IMR-90 (cell line): Measurements from ENCODE around the gene PTGDS. TPM values are rescaled to one million over a fixed set of nuclear protein-coding genes. Genes with fewer than 3 reads are reported as not detected.
A peak's percentile ranks its signal among the peaks of the same experiment; 100 is the strongest.

Experiments
- ATAC-seq: fragments of 200-7000 bp; cut with Tn5 transposase; 2 replicates; pipeline ENCODE4 v1.9.1; 2020; ENCODE audit warnings: low read depth, mild to moderate bottlenecking, moderate library complexity
- BruUV-seq: library from RNA; stranded (reverse); fragments of 400-500 nt; replicated peaks from 2 replicates; lab custom pipeline; 2021; lab: Mats Ljungman, UMichigan
- CTCF ChIA-PET: fragments of 300-600 bp; formaldehyde crosslinking; extraction: SDS; loops from one replicate; lab custom pipeline; 2021; ENCODE audit warnings: antibody characterized with exemption; lab: Yijun Ruan, JAX
- POLR2A ChIA-PET: fragments of 300-600 bp; sonication (Branson Sonifier 250); formaldehyde crosslinking; loops from one replicate; lab custom pipeline; 2022; ENCODE audit warnings: antibody characterized with exemption; ENCODE audit not compliant: unreplicated experiment; lab: Charles Lee
- DNase-seq: peaks from one replicate; pipeline ENCODE4 v3.0.0; 2013
- H2AFZ ChIP-seq: replicated peaks from 2 replicates; pipeline ENCODE3; 2013; ENCODE audit warnings: low read length, mild to moderate bottlenecking; ENCODE audit not compliant: poor library complexity
- H2AK5ac ChIP-seq: 2 replicates; pipeline ENCODE4 v1.6.1; 2013; ENCODE audit warnings: low read depth, low read length, inconsistent platforms
- H2AK9ac ChIP-seq: replicated peaks from 2 replicates; pipeline ENCODE3; 2013; ENCODE audit warnings: mild to moderate bottlenecking, low read depth, low read length, moderate library complexity; ENCODE audit not compliant: poor library complexity
- H2BK120ac ChIP-seq: 2 replicates; pipeline ENCODE4 v1.6.1; 2013; ENCODE audit warnings: low read depth, low read length, inconsistent platforms
- H2BK15ac ChIP-seq: 3 replicates; pipeline ENCODE4 v1.6.1; 2013; ENCODE audit warnings: low read depth, low read length, inconsistent platforms
- H2BK20ac ChIP-seq: 2 replicates; pipeline ENCODE4 v1.6.1; 2013; ENCODE audit warnings: low read depth, mild to moderate bottlenecking, inconsistent platforms, low read length, moderate library complexity
- H2BK5ac ChIP-seq: 2 replicates; pipeline ENCODE4 v1.6.1; 2013; ENCODE audit warnings: mild to moderate bottlenecking, low read depth, low read length, inconsistent platforms; ENCODE audit not compliant: poor library complexity, severe bottlenecking
- H3K14ac ChIP-seq: replicated peaks from 2 replicates; pipeline ENCODE4 v1.6.1; 2013; ENCODE audit warnings: low read depth, low read length, inconsistent platforms
- H3K18ac ChIP-seq: 2 replicates; pipeline ENCODE4 v1.6.1; 2013; ENCODE audit warnings: low read depth, low read length, control low read depth
- H3K23ac ChIP-seq: 2 replicates; pipeline ENCODE4 v1.6.1; 2013; ENCODE audit warnings: low read depth, low read length, inconsistent platforms
- H3K27ac ChIP-seq: 2 replicates; pipeline ENCODE4 v1.5.1; 2013; ENCODE audit warnings: mild to moderate bottlenecking, control low read depth, low read length; ENCODE audit not compliant: insufficient read depth
- H3K27me3 ChIP-seq: 2 replicates; pipeline ENCODE4 v1.6.1; 2013; ENCODE audit warnings: low read length; ENCODE audit not compliant: control insufficient read depth, insufficient read depth
- H3K36me3 ChIP-seq: 2 replicates; pipeline ENCODE4 v1.6.1; 2013; ENCODE audit warnings: low read length, mixed read lengths; ENCODE audit not compliant: control insufficient read depth, insufficient read depth
- H3K4ac ChIP-seq: 2 replicates; pipeline ENCODE4 v1.6.1; 2013; ENCODE audit warnings: low read depth, low read length, inconsistent platforms
- H3K4me1 ChIP-seq: 2 replicates; pipeline ENCODE4 v1.6.1; 2013; ENCODE audit warnings: low read length, mixed read lengths; ENCODE audit not compliant: control insufficient read depth, insufficient read depth
- H3K4me2 ChIP-seq: 2 replicates; pipeline ENCODE4 v1.6.1; 2013; ENCODE audit warnings: low read depth, mild to moderate bottlenecking, control low read depth, low read length, moderate library complexity
- H3K4me3 ChIP-seq: 2 replicates; pipeline ENCODE4 v1.5.1; 2013; ENCODE audit warnings: low read depth, mild to moderate bottlenecking, control low read depth, low read length, moderate library complexity; ENCODE audit not compliant: insufficient read depth
- H3K56ac ChIP-seq: 2 replicates; pipeline ENCODE4 v1.6.1; 2013; ENCODE audit warnings: low read length, inconsistent platforms; ENCODE audit not compliant: insufficient read depth; ENCODE audit errors: extremely low read depth
- H3K79me1 ChIP-seq, 2 experiments: 2 replicates each; pipeline ENCODE4 v1.6.1; 2013; ENCODE audit warnings: low read length in 2 of 2, inconsistent platforms in 1 of 2, low read depth in 1 of 2
- H3K9ac ChIP-seq: 2 replicates; pipeline ENCODE4 v1.6.1; 2013; ENCODE audit warnings: low read depth, low read length, control low read depth
- H3K9me1 ChIP-seq: 2 replicates; pipeline ENCODE4 v1.6.1; 2013; ENCODE audit warnings: low read length, inconsistent platforms; ENCODE audit not compliant: insufficient read depth
- H3K9me3 ChIP-seq: 2 replicates; pipeline ENCODE4 v1.6.1; 2013; ENCODE audit warnings: low read length; ENCODE audit not compliant: control insufficient read depth, insufficient read depth
- H4K20me1 ChIP-seq: 2 replicates; pipeline ENCODE4 v1.6.1; 2013; ENCODE audit warnings: low read length, inconsistent platforms; ENCODE audit not compliant: insufficient read depth
- H4K5ac ChIP-seq: 2 replicates; pipeline ENCODE4 v1.6.1; 2013; ENCODE audit warnings: mild to moderate bottlenecking, low read depth, low read length, control low read depth
- H4K8ac ChIP-seq, 2 experiments: 2 replicates each; pipeline ENCODE4 v1.6.1; 2013; ENCODE audit warnings: low read depth in 2 of 2, low read length in 2 of 2, control low read depth in 1 of 2, inconsistent platforms in 1 of 2
- H4K91ac ChIP-seq: 2 replicates; pipeline ENCODE4 v1.6.1; 2013; ENCODE audit warnings: low read depth, low read length, inconsistent platforms; ENCODE audit not compliant: insufficient read depth
- CTCF ChIP-seq: conservative IDR thresholded peaks from 2 replicates; pipeline ENCODE4 v1.5.1; 2012; ENCODE audit warnings: mild to moderate bottlenecking, low read depth, low read length, improper control_type of control experiment
- FOS ChIP-seq: fragments of 150-350 bp; IDR thresholded peaks from 2 replicates; pipeline ENCODE4 v1.6.1; 2016; ENCODE audit warnings: low read depth, low read length
- MAZ ChIP-seq: IDR thresholded peaks from 2 replicates; pipeline ENCODE4 v1.6.1; 2012; ENCODE audit warnings: low read depth, mild to moderate bottlenecking, low read length, improper control_type of control experiment, moderate library complexity, borderline replicate concordance
- MXI1 ChIP-seq: IDR thresholded peaks from 2 replicates; pipeline ENCODE4 v1.6.1; 2012; ENCODE audit warnings: low read depth, mild to moderate bottlenecking, low read length, moderate library complexity, borderline replicate concordance
- WGBS, 2 experiments: methylation state at CpG; one replicate each; pipeline versions ENCODE4 v1.1.5 to v1.1.7; 2013; ENCODE audit warnings: missing lambda C conversion rate in 2 of 2; ENCODE audit not compliant: insufficient read length in 1 of 2; ENCODE audit errors: extremely low coverage in 2 of 2; 5-methylcytosine and 5-hydroxymethylcytosine counted together
- dilution Hi-C: fragments of 300-500 bp; cut with HindIII; formaldehyde crosslinking; loops from one replicate; pipeline ENCODE4 v1.14.3; 2018; ENCODE audit warnings: low sequenced_read_pairs; ENCODE audit not compliant: unreplicated experiment
- in situ Hi-C: fragments of 300-500 bp; cut with MboI; formaldehyde crosslinking; loops from 3 replicates; pipeline ENCODE4 v1.14.3; 2019; ENCODE audit warnings: low sequenced_read_pairs, inconsistent platforms, mixed read lengths
- intact Hi-C: fragments of 100-400 bp; cut with micrococcal nuclease; formaldehyde crosslinking; loops from 2 replicates; pipeline ENCODE4 v1.10.0; 2022
- polyA plus RNA-seq, 3 experiments: library from polyadenylated mRNA; depleted of rRNA; stranded (reverse); fragments of >200 nt; gene quantifications; 2 replicates each; pipeline ENCODE4 v1.2.3, GENCODE V29; 2012; ENCODE audit warnings: low replicate concordance in 1 of 3
- total RNA-seq: library from RNA; depleted of rRNA; stranded (reverse); fragments of >200 nt; gene quantifications from 2 replicates; pipeline ENCODE4 v1.2.3, GENCODE V29; 2012
- TF ChIP-seq, protein P1 (sequence below): fragments of 150-350 bp; IDR thresholded peaks from 2 replicates; pipeline ENCODE4 v1.6.1; 2016; ENCODE audit warnings: low read depth, mild to moderate bottlenecking, low read length, moderate library complexity, borderline replicate concordance

PTGDS gene
- total and polyA plus RNA-seq, 2 of the 4 experiments (the other 2 are of a cell fraction) = 1.2 TPM; not detected in 1

DNA sequence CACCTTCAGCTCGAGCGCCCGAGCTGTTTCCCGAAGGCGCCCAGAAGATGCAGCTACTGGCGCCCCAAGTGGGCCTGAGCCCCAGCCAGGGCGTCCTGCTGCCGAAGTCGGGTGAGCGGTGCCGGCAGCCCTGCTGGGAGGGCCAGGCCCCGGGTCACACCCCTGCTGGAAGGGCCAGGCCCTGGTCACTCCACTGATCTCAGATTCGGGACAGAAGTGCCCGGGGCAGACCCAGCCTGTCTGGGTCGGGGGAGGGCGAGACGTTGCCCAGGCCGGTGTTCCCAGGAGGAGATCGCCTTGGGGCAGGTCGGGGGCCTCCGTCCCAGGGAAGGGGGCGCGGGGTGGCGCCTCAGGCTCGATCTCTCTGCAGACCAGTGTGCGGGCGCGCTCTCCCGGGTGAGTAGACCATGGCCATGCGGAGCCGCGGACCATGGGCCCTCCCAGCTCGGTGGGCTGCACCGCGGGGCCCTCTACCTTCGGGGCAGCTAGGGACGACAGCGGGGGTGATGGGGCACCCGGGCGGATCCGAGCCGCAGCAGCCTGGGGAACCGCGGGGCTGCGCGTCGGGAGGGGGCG is 7.8 kb downstream of the PTGDS start:
- no peak overlapping the region for H2BK15ac ChIP-seq
- H3K4me3 ChIP-seq = no peak overlapping the region
- H3K56ac ChIP-seq = no peak overlapping the region
- no peak overlapping the region for H4K5ac ChIP-seq
- DNase-seq = no peak
- no peak overlapping the region for H3K9ac ChIP-seq
- no peak overlapping the region for H2AK9ac ChIP-seq
- intact Hi-C loops (no loop called here), dilution Hi-C loops (no loop called here), in situ Hi-C loops (no loop called here)
- no peaks in the 10 kb centered on the region; the same call in 1 of the 2 replicates for H3K9me3 ChIP-seq
- no peaks in the 10 kb centered on the region for H3K79me1 ChIP-seq
- peak; percentile 12; the same call in 1 of the 2 replicates for ATAC-seq
- H2AK5ac ChIP-seq = no peak overlapping the region
- H2BK20ac ChIP-seq = no peak overlapping the region
- H3K4me1 ChIP-seq = no peaks in the 10 kb centered on the region
- no peak overlapping the region for H2AFZ ChIP-seq
- H4K91ac ChIP-seq = no peak overlapping the region
- H3K4ac ChIP-seq = no peak overlapping the region
- H3K27me3 ChIP-seq = peaks cover 52% of the 10 kb centered on the region
- no peak for TF ChIP-seq MAZ
- TF ChIP-seq CTCF = no peak
- TF ChIP-seq, protein P1, sequence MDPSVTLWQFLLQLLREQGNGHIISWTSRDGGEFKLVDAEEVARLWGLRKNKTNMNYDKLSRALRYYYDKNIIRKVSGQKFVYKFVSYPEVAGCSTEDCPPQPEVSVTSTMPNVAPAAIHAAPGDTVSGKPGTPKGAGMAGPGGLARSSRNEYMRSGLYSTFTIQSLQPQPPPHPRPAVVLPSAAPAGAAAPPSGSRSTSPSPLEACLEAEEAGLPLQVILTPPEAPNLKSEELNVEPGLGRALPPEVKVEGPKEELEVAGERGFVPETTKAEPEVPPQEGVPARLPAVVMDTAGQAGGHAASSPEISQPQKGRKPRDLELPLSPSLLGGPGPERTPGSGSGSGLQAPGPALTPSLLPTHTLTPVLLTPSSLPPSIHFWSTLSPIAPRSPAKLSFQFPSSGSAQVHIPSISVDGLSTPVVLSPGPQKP = no peak
- no peak for TF ChIP-seq FOS
- TF ChIP-seq MXI1 = no peak
- H3K23ac ChIP-seq = no peak overlapping the region
- no peak overlapping the region for H2BK5ac ChIP-seq
- no peak overlapping the region for H3K4me2 ChIP-seq
- no peak overlapping the region for H2BK120ac ChIP-seq
- no peak overlapping the region for H3K18ac ChIP-seq
- 12% methylated on average over 23 of the region's 48 CpGs; no CpG with 5 or more reads in 1 of the 2 experiments for WGBS, 2 experiments
- H3K9me1 ChIP-seq = no peaks in the 10 kb centered on the region
- ChIA-PET CTCF (no interaction called here), POLR2A (no interaction called here)
- H3K27ac ChIP-seq = no peak overlapping the region
- no peaks in the 10 kb centered on the region for H4K20me1 ChIP-seq
- H3K14ac ChIP-seq = no peak overlapping the region
- no peak overlapping the region for H4K8ac ChIP-seq
- BruUV-seq = no TSS peak
- H3K36me3 ChIP-seq = no peaks in the 10 kb centered on the region
